ENCODE results near the gene MLLT1.

GRCh38 chr19:6279931-6280591 lies at the start of gene MLLT1:
- TF ChIP-seq, protein P1, sequence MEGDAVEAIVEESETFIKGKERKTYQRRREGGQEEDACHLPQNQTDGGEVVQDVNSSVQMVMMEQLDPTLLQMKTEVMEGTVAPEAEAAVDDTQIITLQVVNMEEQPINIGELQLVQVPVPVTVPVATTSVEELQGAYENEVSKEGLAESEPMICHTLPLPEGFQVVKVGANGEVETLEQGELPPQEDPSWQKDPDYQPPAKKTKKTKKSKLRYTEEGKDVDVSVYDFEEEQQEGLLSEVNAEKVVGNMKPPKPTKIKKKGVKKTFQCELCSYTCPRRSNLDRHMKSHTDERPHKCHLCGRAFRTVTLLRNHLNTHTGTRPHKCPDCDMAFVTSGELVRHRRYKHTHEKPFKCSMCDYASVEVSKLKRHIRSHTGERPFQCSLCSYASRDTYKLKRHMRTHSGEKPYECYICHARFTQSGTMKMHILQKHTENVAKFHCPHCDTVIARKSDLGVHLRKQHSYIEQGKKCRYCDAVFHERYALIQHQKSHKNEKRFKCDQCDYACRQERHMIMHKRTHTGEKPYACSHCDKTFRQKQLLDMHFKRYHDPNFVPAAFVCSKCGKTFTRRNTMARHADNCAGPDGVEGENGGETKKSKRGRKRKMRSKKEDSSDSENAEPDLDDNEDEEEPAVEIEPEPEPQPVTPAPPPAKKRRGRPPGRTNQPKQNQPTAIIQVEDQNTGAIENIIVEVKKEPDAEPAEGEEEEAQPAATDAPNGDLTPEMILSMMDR (conservative IDR thresholded peaks at IDR 0.05 in 1 of 2, IDR thresholded peaks at IDR 0.05 in 1 of 2; ENCODE audit: extremely low read depth in 1 of 2, insufficient read depth in 1 of 2, low read depth in 1 of 2, low read length in 2 of 2), result peak; percentile 29 to 56
- no peak for TF ChIP-seq EZH2 (IDR thresholded peaks at IDR 0.05; ENCODE audit: borderline replicate concordance, low read length)

All from mammary epithelial cell (primary cell).